OCI-LY1 (cell line): ENCODE results near the gene TCP1.

ENCODE experiments used
- EZH2 ChIP-seq: fragments of 200-600 bp; sonication (generic), shearing (Covaris generic); IDR thresholded peaks from 2 replicates; pipeline ENCODE4 v1.8.0; 2017; ENCODE audit warnings: borderline replicate concordance, mixed run types, mild to moderate bottlenecking, antibody characterized with exemption, low read length, moderate library complexity, mixed read lengths
- TF ChIP-seq, protein P1 (sequence below): fragments of 200-600 bp; sonication (generic), shearing (Covaris generic); IDR thresholded peaks from 2 replicates; pipeline ENCODE4 v1.5.1; 2017; ENCODE audit warnings: mild to moderate bottlenecking, antibody characterized with exemption, low read length, moderate library complexity, mixed read lengths

DNA sequence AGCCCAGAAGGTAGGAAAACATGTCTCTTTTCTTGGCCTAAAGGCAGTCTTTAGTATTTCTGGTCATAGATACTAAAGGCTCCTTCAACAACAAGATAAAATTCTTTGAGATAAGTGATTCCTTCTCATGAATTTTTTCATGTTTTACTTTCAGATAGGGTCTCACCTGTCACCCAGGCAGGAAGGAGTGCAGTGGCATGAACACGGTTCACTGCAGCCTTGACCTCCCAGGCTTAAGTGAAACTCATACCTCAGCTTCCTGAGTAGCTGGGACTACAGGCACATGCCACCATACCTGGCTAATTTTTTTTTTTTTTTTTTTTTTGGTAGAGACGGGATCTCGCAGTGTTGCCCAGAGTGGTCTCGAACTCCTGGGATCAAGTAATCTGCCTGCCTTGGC, 19.7 kb upstream of the TCP1 start:
- TF ChIP-seq, protein P1, sequence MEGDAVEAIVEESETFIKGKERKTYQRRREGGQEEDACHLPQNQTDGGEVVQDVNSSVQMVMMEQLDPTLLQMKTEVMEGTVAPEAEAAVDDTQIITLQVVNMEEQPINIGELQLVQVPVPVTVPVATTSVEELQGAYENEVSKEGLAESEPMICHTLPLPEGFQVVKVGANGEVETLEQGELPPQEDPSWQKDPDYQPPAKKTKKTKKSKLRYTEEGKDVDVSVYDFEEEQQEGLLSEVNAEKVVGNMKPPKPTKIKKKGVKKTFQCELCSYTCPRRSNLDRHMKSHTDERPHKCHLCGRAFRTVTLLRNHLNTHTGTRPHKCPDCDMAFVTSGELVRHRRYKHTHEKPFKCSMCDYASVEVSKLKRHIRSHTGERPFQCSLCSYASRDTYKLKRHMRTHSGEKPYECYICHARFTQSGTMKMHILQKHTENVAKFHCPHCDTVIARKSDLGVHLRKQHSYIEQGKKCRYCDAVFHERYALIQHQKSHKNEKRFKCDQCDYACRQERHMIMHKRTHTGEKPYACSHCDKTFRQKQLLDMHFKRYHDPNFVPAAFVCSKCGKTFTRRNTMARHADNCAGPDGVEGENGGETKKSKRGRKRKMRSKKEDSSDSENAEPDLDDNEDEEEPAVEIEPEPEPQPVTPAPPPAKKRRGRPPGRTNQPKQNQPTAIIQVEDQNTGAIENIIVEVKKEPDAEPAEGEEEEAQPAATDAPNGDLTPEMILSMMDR: no peak
- TF ChIP-seq EZH2: no peak
